Right atrium auricular region (tissue), 2 donors: Measurements from ENCODE around the gene ANO7. TPM values are rescaled to one million over a fixed set of nuclear protein-coding genes. Genes with fewer than 3 reads are reported as not detected.

Experiments used
- DNase-seq: peaks from one replicate; pipeline ENCODE4 v3.0.0-alpha.2; 2019; ENCODE audit warnings: low spot score
- H3K27ac ChIP-seq, 2 donors: fragments of 200-600 bp; sonication (generic); 1 replicate in 1 of 2; 2 replicates in 1 of 2; pipeline ENCODE4 v1.5.1; 2016 to 2019
- H3K27me3 ChIP-seq, 2 donors: fragments of 200-600 bp; sonication (generic); one replicate each; pipeline versions ENCODE4 v1.5.1 to v1.6.0; 2017 to 2019
- H3K36me3 ChIP-seq: fragments of 200-600 bp; sonication (generic); one replicate; pipeline ENCODE4 v1.5.1; 2016
- H3K4me1 ChIP-seq, 2 donors: fragments of 200-600 bp; sonication (generic); one replicate each; pipeline versions ENCODE4 v1.5.1 to v1.6.0; 2017 to 2019
- H3K4me3 ChIP-seq, 2 donors: fragments of 200-600 bp; sonication (generic); 1 replicate in 1 of 2; 2 replicates in 1 of 2; pipeline ENCODE4 v1.5.1; 2017 to 2019; ENCODE audit warnings: mild to moderate bottlenecking in 1 of 2, moderate library complexity in 1 of 2
- H3K9me3 ChIP-seq, 2 donors: fragments of 200-600 bp; sonication (generic); one replicate each; pipeline ENCODE4 v1.5.1; 2019
- CTCF ChIP-seq, 2 donors: fragments of 200-600 bp; sonication (generic); IDR thresholded peaks; one replicate each; pipeline ENCODE4 v1.5.1; 2019; ENCODE audit warnings: antibody characterized with exemption in 2 of 2
- total RNA-seq, 2 donors: library from RNA; depleted of rRNA; stranded (reverse); fragments of >200 nt; gene quantifications; one replicate each; pipeline ENCODE4 v1.1.0, GENCODE V29; 2016

ANO7 gene
- total RNA-seq, 2 donors from 2014 or later, result 1.1 to 1.3 TPM

GRCh38 chr2:241177526-241178334 is 10.7 kb upstream of the ANO7 start:
- TF ChIP-seq CTCF (IDR thresholded peaks at IDR 0.05), result no peak
- H3K36me3 ChIP-seq, result no peaks in the 10 kb centered on the region
- no peak overlapping the region for H3K4me3 ChIP-seq
- no peaks in the 10 kb centered on the region for H3K27me3 ChIP-seq
- no peaks in the 10 kb centered on the region for H3K9me3 ChIP-seq
- no peak overlapping the region for H3K27ac ChIP-seq
- no peaks in the 10 kb centered on the region for H3K4me1 ChIP-seq
- DNase-seq, result no peak

- DNase-seq, result no peak
- H3K27me3 ChIP-seq, result no peaks in the 10 kb centered on the region
- no peak overlapping the region for H3K4me3 ChIP-seq
- H3K4me1 ChIP-seq, result no peaks in the 10 kb centered on the region
- no peak for TF ChIP-seq CTCF (IDR thresholded peaks at IDR 0.05)
- H3K9me3 ChIP-seq, result no peaks in the 10 kb centered on the region
- no peaks in the 10 kb centered on the region for H3K36me3 ChIP-seq
- H3K27ac ChIP-seq, result peak overlapping the region; percentile 3 to 25
Observed at GRCh38 chr2:241178961-241179360, 9.5 kb upstream of the ANO7 start.

GRCh38 chr2:241179899-241180298 is 8.6 kb upstream of the ANO7 start:
- no peaks in the 10 kb centered on the region for H3K36me3 ChIP-seq

GRCh38 chr2:241180495-241180894 is 8.0 kb upstream of the ANO7 start:
- Histone ChIP-seq H3K27ac (no peak overlapping the region), H3K4me3 (no peak overlapping the region), H3K36me3 (no peaks in the 10 kb centered on the region), H3K9me3 (no peaks in the 10 kb centered on the region), H3K27me3 (no peaks in the 10 kb centered on the region), H3K4me1 (no peaks in the 10 kb centered on the region)
- no peak for TF ChIP-seq CTCF (IDR thresholded peaks at IDR 0.05)
- DNase-seq, result no peak

More at GRCh38 chr2:241179899-241180298, 8.6 kb upstream of the ANO7 start:
- no peak for DNase-seq
- peak overlapping the region in 1 of 2 donors; percentile 3 for H3K27ac ChIP-seq
- H3K27me3 ChIP-seq, result no peaks in the 10 kb centered on the region
- no peaks in the 10 kb centered on the region for H3K9me3 ChIP-seq
- H3K4me1 ChIP-seq, result no peaks in the 10 kb centered on the region
- H3K4me3 ChIP-seq, result no peak overlapping the region
- TF ChIP-seq CTCF (IDR thresholded peaks at IDR 0.05), result no peak

- H3K36me3 ChIP-seq, result no peaks in the 10 kb centered on the region
- DNase-seq, result no peak
- H3K9me3 ChIP-seq, result no peaks in the 10 kb centered on the region
Observed at GRCh38 chr2:241182126-241182525, 6.4 kb upstream of the ANO7 start.

More at GRCh38 chr2:241182126-241182525, 6.4 kb upstream of the ANO7 start:
- TF ChIP-seq CTCF (IDR thresholded peaks at IDR 0.05), result no peak
- no peak overlapping the region for H3K27ac ChIP-seq
- no peak overlapping the region for H3K4me3 ChIP-seq
- H3K27me3 ChIP-seq, result no peaks in the 10 kb centered on the region
- no peaks in the 10 kb centered on the region for H3K4me1 ChIP-seq
